CD4-positive, alpha-beta memory T cell (primary cell): ENCODE results near the gene BCCIP. TPM values are rescaled to one million over a fixed set of nuclear protein-coding genes. Genes with fewer than 3 reads are reported as not detected.

Experiments
- CTCF ChIA-PET: fragments of 350-600 bp; sonication (Branson Sonifier 250); formaldehyde crosslinking; loops from one replicate; lab custom pipeline; 2021; ENCODE audit warnings: inconsistent platforms; ENCODE audit not compliant: partially characterized antibody; lab: Charles Lee
- POLR2A ChIA-PET: fragments of 350-600 bp; sonication (Branson Sonifier 250); formaldehyde crosslinking; loops from one replicate; lab custom pipeline; 2021; ENCODE audit not compliant: partially characterized antibody; lab: Charles Lee
- DNase-seq, 5 donors: peaks; one replicate each; pipeline versions ENCODE4 v3.0.0 to v3.0.0-alpha.2; 2020 to 2022; ENCODE audit warnings: mixed read lengths in 1 of 5
- H3K27ac ChIP-seq: one replicate; pipeline ENCODE4 v1.7.0; 2013; ENCODE audit warnings: low read depth, low read length
- H3K27me3 ChIP-seq: 2 replicates; pipeline ENCODE4 v1.7.0; 2013; ENCODE audit warnings: mild to moderate bottlenecking, low read length, moderate library complexity; ENCODE audit not compliant: insufficient read depth
- H3K36me3 ChIP-seq: 2 replicates; pipeline ENCODE4 v1.7.0; 2013; ENCODE audit warnings: mild to moderate bottlenecking, low read length, moderate library complexity; ENCODE audit not compliant: insufficient read depth
- H3K4me1 ChIP-seq: 2 replicates; pipeline ENCODE4 v1.7.0; 2013; ENCODE audit warnings: mild to moderate bottlenecking, low read length, moderate library complexity; ENCODE audit not compliant: insufficient read depth
- H3K4me3 ChIP-seq, 2 donors: one replicate each; pipeline ENCODE4 v1.7.0; 2013; ENCODE audit warnings: low read length in 2 of 2, mild to moderate bottlenecking in 1 of 2
- H3K9me3 ChIP-seq, 2 donors: one replicate each; pipeline ENCODE4 v1.7.0; 2013; ENCODE audit warnings: low read length in 2 of 2, control low read depth in 1 of 2; ENCODE audit not compliant: control insufficient read depth in 1 of 2
- H3K27ac Mint-ChIP-seq, 7 donors: one replicate each; pipeline ENCODE4 v1.8.0; 2020 to 2021; ENCODE audit warnings: mixed read lengths in 7 of 7, mild to moderate bottlenecking in 6 of 7, inconsistent platforms in 3 of 7, moderate library complexity in 3 of 7
- H3K27me3 Mint-ChIP-seq, 2 donors: one replicate each; pipeline ENCODE4 v1.8.0; 2020 to 2021; ENCODE audit warnings: mixed read lengths in 2 of 2
- H3K36me3 Mint-ChIP-seq, 2 donors: one replicate each; pipeline ENCODE4 v1.8.0; 2020 to 2021; ENCODE audit warnings: mixed read lengths in 2 of 2, inconsistent platforms in 1 of 2, mild to moderate bottlenecking in 1 of 2
- H3K4me1 Mint-ChIP-seq, 4 donors: one replicate each; pipeline ENCODE4 v1.8.0; 2020 to 2021; ENCODE audit warnings: mixed read lengths in 4 of 4, mild to moderate bottlenecking in 1 of 4
- H3K4me3 Mint-ChIP-seq, 8 donors: one replicate each; pipeline ENCODE4 v1.8.0; 2020 to 2021; ENCODE audit warnings: mixed read lengths in 8 of 8, mild to moderate bottlenecking in 7 of 8, moderate library complexity in 6 of 8, inconsistent platforms in 3 of 8
- H3K9me3 Mint-ChIP-seq, 8 donors: one replicate each; pipeline ENCODE4 v1.8.0; 2020 to 2021; ENCODE audit warnings: mixed read lengths in 8 of 8, mild to moderate bottlenecking in 5 of 8, inconsistent platforms in 3 of 8, moderate library complexity in 1 of 8
- intact Hi-C: fragments of 100-400 bp; cut with micrococcal nuclease; formaldehyde crosslinking; loops from one replicate; pipeline ENCODE4 v1.15.1; 2023
- polyA plus RNA-seq, 2 donors: library from polyadenylated mRNA; unstranded; fragments of 300-500 nt; fragmentation: Illumina TruSeq; gene quantifications; one replicate each; pipeline ENCODE4 v1.2.3, GENCODE V29; 2021
- total RNA-seq, 2 experiments: library from RNA; stranded (reverse); gene quantifications; one replicate each; pipeline ENCODE4 v1.2.3, GENCODE V29; 2021

Gene BCCIP
- total and polyA plus RNA-seq, 4 experiments from 2014 or later, result 35.4 to 108 (median 60.6) TPM

DNA sequence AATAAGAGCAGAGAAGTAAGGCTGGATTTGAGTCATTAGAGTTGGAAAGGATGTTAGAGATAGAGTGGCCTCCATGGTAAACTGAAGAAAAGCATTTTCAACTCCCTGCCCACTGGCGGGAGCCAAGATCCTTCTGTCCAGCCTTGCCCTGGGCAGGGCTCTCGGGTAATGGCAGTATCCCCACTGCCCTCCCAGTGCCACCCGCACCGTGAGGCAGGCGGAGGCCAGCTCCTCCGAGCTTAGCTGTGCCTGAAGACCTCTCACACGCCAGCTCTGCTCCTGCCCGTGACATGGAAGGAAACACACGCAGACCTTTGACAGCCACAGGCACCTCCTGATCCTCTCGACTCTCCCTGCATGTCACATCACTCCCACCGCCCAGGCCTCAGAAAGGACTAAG, 22.3 kb downstream of the BCCIP start:
- H3K4me3 Mint-ChIP-seq, result no peak overlapping the region
- Histone ChIP-seq H3K27me3 (no peaks in the 10 kb centered on the region), H3K36me3 (no peaks in the 10 kb centered on the region), H3K4me3 (no peak overlapping the region), H3K4me1 (no peaks in the 10 kb centered on the region), H3K27ac (no peak overlapping the region), H3K9me3 (no peaks in the 10 kb centered on the region)
- POLR2A ChIA-PET, result no interaction called here
- no peaks in the 10 kb centered on the region for H3K27me3 Mint-ChIP-seq
- no peaks in the 10 kb centered on the region for H3K4me1 Mint-ChIP-seq
- H3K36me3 Mint-ChIP-seq, result peaks cover 11 to 21% of the 10 kb centered on the region in 2 donors
- H3K9me3 Mint-ChIP-seq, result no peaks in the 10 kb centered on the region
- no peak for DNase-seq
- H3K27ac Mint-ChIP-seq, result no peak overlapping the region
- intact Hi-C loops, result no loop called here
- CTCF ChIA-PET, result no interaction called here

GRCh38 chr10:125846894-125847293, 23.5 kb downstream of the BCCIP start:
- intact Hi-C loops, result no loop called here
- Histone ChIP-seq H3K27ac (no peak overlapping the region), H3K27me3 (no peaks in the 10 kb centered on the region), H3K4me3 (no peak overlapping the region), H3K9me3 (no peaks in the 10 kb centered on the region), H3K36me3 (no peaks in the 10 kb centered on the region), H3K4me1 (no peaks in the 10 kb centered on the region)
- ChIA-PET CTCF (interaction anchor here (1.1 kb wide), 1 partner anchor 8 kb away, joined by 3 read pairs; no protein-coding TSS in a partner anchor), POLR2A (interaction anchor here (1.0 kb wide), 1 partner anchor 24 kb away, joined by 3 read pairs; the partner anchor contains the start of genes BCCIP and UROS)
- H3K4me3 Mint-ChIP-seq, result no peak overlapping the region
- H3K9me3 Mint-ChIP-seq, result no peaks in the 10 kb centered on the region
- H3K27ac Mint-ChIP-seq, result peak overlapping the region in 2 of 7 donors; percentile 11 to 16
- DNase-seq, result no peak
- peaks cover 18 to 20% of the 10 kb centered on the region in 2 donors for H3K36me3 Mint-ChIP-seq
- no peaks in the 10 kb centered on the region for H3K27me3 Mint-ChIP-seq
- no peaks in the 10 kb centered on the region for H3K4me1 Mint-ChIP-seq

DNA sequence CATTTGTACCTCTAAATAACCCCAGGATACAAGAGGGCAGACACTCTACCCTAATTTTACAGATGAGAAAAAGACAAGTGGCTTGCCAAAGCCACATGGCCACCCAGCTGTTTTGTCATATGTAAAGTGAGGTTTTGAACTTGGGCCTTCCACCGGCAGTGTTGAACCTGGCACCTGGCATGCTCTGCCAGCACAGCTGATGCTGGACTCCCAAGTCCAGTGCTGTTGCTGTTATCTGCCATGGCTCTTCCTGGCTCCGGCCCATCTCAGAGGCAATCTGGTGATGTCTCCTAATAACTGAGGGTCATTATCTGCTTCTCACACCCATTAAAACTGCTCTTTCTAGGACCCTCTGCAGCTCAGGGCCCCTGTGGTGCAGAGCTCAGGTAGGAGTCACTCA, 25.0 kb downstream of the BCCIP start:
- H3K27me3 Mint-ChIP-seq, result no peaks in the 10 kb centered on the region
- no peak for DNase-seq
- ChIA-PET CTCF (no interaction called here), POLR2A (no interaction called here)
- Histone ChIP-seq H3K27ac (no peak overlapping the region), H3K4me3 (no peak overlapping the region), H3K27me3 (no peaks in the 10 kb centered on the region), H3K36me3 (no peaks in the 10 kb centered on the region), H3K9me3 (no peaks in the 10 kb centered on the region), H3K4me1 (no peaks in the 10 kb centered on the region)
- H3K4me3 Mint-ChIP-seq, result no peak overlapping the region
- H3K36me3 Mint-ChIP-seq, result peaks cover 24 to 27% of the 10 kb centered on the region in 2 donors
- H3K27ac Mint-ChIP-seq, result no peak overlapping the region
- intact Hi-C loops, result no loop called here
- H3K9me3 Mint-ChIP-seq, result no peaks in the 10 kb centered on the region
- H3K4me1 Mint-ChIP-seq, result no peaks in the 10 kb centered on the region

- Mint-ChIP-seq H3K4me3 (no peak overlapping the region), H3K4me1 (no peaks in the 10 kb centered on the region), H3K27me3 (no peaks in the 10 kb centered on the region), H3K27ac (no peak overlapping the region), H3K9me3 (no peaks in the 10 kb centered on the region), H3K36me3 (peaks cover 24 to 27% of the 10 kb centered on the region in 2 donors)
- no peak overlapping the region for H3K27ac ChIP-seq
- H3K27me3 ChIP-seq, result no peaks in the 10 kb centered on the region
- no peaks in the 10 kb centered on the region for H3K9me3 ChIP-seq
- no peaks in the 10 kb centered on the region for H3K4me1 ChIP-seq
- ChIA-PET POLR2A (no interaction called here), CTCF (no interaction called here)
- no peaks in the 10 kb centered on the region for H3K36me3 ChIP-seq
- H3K4me3 ChIP-seq, result no peak overlapping the region
- DNase-seq, result no peak
- intact Hi-C loops, result no loop called here
Measured at GRCh38 chr10:125848857-125849256, 25.5 kb downstream of the BCCIP start.

GRCh38 chr10:125849448-125849847, 26.1 kb downstream of the BCCIP start:
- H3K27me3 ChIP-seq, result no peaks in the 10 kb centered on the region
- Mint-ChIP-seq H3K4me3 (no peak overlapping the region), H3K27ac (no peak overlapping the region), H3K27me3 (no peaks in the 10 kb centered on the region), H3K9me3 (no peaks in the 10 kb centered on the region), H3K4me1 (no peaks in the 10 kb centered on the region), H3K36me3 (peaks cover 24 to 27% of the 10 kb centered on the region in 2 donors)
- H3K27ac ChIP-seq, result no peak overlapping the region
- DNase-seq, result no peak
- H3K4me1 ChIP-seq, result no peaks in the 10 kb centered on the region
- no peaks in the 10 kb centered on the region for H3K36me3 ChIP-seq
- CTCF ChIA-PET, result no interaction called here
- no peak overlapping the region for H3K4me3 ChIP-seq
- POLR2A ChIA-PET, result no interaction called here
- intact Hi-C loops, result no loop called here
- no peaks in the 10 kb centered on the region for H3K9me3 ChIP-seq

GRCh38 chr10:125850766-125851731, 27.7 kb downstream of the BCCIP start:
- no peak overlapping the region for H3K27ac ChIP-seq
- Mint-ChIP-seq H3K27me3 (no peaks in the 10 kb centered on the region), H3K4me1 (no peaks in the 10 kb centered on the region), H3K4me3 (no peak overlapping the region), H3K27ac (peak overlapping the region in 2 of 7 donors; percentile 29 to 65), H3K36me3 (peaks cover 24 to 25% of the 10 kb centered on the region in 2 donors), H3K9me3 (no peaks in the 10 kb centered on the region)
- no peaks in the 10 kb centered on the region for H3K27me3 ChIP-seq
- H3K36me3 ChIP-seq, result no peaks in the 10 kb centered on the region
- no peaks in the 10 kb centered on the region for H3K4me1 ChIP-seq
- ChIA-PET CTCF (interaction anchor here (0.8 kb wide), 1 partner anchor 18 kb away, joined by 3 read pairs; no protein-coding TSS in a partner anchor), POLR2A (no interaction called here)
- H3K9me3 ChIP-seq, result no peaks in the 10 kb centered on the region
- intact Hi-C loops, result no loop called here
- no peak overlapping the region for H3K4me3 ChIP-seq
- DNase-seq, result no peak

GRCh38 chr10:125852487-125852886, 29.1 kb downstream of the BCCIP start:
- intact Hi-C loops, result no loop called here
- POLR2A ChIA-PET, result no interaction called here
- no peaks in the 10 kb centered on the region for H3K9me3 Mint-ChIP-seq
- no peaks in the 10 kb centered on the region for H3K36me3 ChIP-seq
- H3K4me3 Mint-ChIP-seq, result no peak overlapping the region
- no peaks in the 10 kb centered on the region for H3K9me3 ChIP-seq
- no peaks in the 10 kb centered on the region for H3K27me3 Mint-ChIP-seq
- H3K36me3 Mint-ChIP-seq, result peaks cover 21 to 24% of the 10 kb centered on the region in 2 donors
- no peaks in the 10 kb centered on the region for H3K4me1 Mint-ChIP-seq
- H3K4me3 ChIP-seq, result no peak overlapping the region
- H3K4me1 ChIP-seq, result no peaks in the 10 kb centered on the region
- H3K27ac ChIP-seq, result no peak overlapping the region
- no peak overlapping the region for H3K27ac Mint-ChIP-seq
- no peak for DNase-seq
- CTCF ChIA-PET, result no interaction called here
- H3K27me3 ChIP-seq, result no peaks in the 10 kb centered on the region
